Brain microvascular endothelial cell (primary cell): Measurements from ENCODE around the gene TENM3.

Experiments used
- DNase-seq: peaks from one replicate; pipeline ENCODE4 v3.0.0-alpha.2; 2020
- H3K27ac ChIP-seq: fragments of 250-450 bp; sonication (Bioruptor Pico); 2 replicates; pipeline ENCODE4 v1.5.1; 2020; ENCODE audit warnings: mild to moderate bottlenecking, moderate library complexity
- H3K27me3 ChIP-seq: fragments of 250-450 bp; sonication (Bioruptor Pico); replicated peaks from 2 replicates; pipeline ENCODE4 v1.5.1; 2020; ENCODE audit warnings: mild to moderate bottlenecking
- H3K36me3 ChIP-seq: fragments of 250-450 bp; sonication (Bioruptor Pico); replicated peaks from 2 replicates; pipeline ENCODE4 v1.5.1; 2020; ENCODE audit warnings: mild to moderate bottlenecking
- H3K4me3 ChIP-seq: 2 replicates; pipeline ENCODE4 v1.5.1; 2011; ENCODE audit warnings: low read depth, mild to moderate bottlenecking, control low read depth, low read length, moderate library complexity
- in situ Hi-C: cut with HindIII; loops from 2 replicates; pipeline ENCODE4 v1.10.0; 2017; ENCODE audit warnings: low sequenced_read_pairs, low pct_ligation_motif_present
- TF ChIP-seq, protein P1 (sequence below): IDR thresholded peaks from 2 replicates; pipeline ENCODE4 v1.5.1; 2011; ENCODE audit warnings: low read depth, mild to moderate bottlenecking, moderate library complexity, low read length, control low read depth, inconsistent platforms; ENCODE audit errors: missing control alignments

The TENM3 gene

DNA sequence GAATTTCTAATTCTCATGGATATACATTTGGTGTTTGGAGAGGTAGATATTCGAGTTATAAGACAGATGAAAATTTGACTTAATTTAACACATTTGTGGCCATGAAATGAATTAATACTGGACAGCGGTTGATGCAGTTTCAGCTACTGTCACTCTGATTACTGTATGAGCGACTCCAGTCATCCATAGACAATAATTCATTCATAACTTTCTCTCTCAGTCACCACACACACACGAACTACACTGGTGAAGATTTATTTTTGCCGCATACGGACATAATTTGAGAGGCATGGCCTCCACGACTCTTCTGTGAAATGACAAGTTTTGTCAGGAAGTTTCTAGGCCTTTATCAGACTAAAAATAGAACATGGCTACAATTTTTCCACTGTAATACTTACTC, 177.0 kb downstream of the TENM3 start:
- H3K27ac ChIP-seq = no peak overlapping the region
- no peaks in the 10 kb centered on the region for H3K27me3 ChIP-seq
- TF ChIP-seq, protein P1, sequence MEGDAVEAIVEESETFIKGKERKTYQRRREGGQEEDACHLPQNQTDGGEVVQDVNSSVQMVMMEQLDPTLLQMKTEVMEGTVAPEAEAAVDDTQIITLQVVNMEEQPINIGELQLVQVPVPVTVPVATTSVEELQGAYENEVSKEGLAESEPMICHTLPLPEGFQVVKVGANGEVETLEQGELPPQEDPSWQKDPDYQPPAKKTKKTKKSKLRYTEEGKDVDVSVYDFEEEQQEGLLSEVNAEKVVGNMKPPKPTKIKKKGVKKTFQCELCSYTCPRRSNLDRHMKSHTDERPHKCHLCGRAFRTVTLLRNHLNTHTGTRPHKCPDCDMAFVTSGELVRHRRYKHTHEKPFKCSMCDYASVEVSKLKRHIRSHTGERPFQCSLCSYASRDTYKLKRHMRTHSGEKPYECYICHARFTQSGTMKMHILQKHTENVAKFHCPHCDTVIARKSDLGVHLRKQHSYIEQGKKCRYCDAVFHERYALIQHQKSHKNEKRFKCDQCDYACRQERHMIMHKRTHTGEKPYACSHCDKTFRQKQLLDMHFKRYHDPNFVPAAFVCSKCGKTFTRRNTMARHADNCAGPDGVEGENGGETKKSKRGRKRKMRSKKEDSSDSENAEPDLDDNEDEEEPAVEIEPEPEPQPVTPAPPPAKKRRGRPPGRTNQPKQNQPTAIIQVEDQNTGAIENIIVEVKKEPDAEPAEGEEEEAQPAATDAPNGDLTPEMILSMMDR = no peak
- no peak for DNase-seq
- in situ Hi-C loops = no loop called here
- no peak overlapping the region for H3K4me3 ChIP-seq
- no peaks in the 10 kb centered on the region for H3K36me3 ChIP-seq

DNA sequence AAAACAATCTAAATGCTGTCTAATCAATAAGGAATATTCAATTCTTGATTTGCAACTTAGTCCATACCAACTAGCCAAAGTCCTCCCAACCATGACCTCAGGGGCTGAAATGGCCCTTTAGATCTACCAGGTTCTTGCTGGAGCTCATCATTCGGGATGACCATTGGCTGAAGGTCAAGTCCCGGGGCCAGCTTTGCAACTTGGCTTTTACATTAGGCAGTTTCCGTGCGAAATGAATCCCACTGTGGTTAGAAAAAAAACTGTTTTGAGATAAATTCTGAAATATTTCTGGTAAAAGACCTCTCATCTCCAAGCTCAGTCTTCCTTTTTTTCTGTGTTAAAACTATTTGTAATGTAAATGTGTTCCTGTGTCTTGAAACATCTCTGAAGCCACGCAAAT, 178.6 kb downstream of the TENM3 start:
- H3K27me3 ChIP-seq = no peaks in the 10 kb centered on the region
- in situ Hi-C loops = no loop called here
- no peak overlapping the region for H3K27ac ChIP-seq
- no peak for DNase-seq
- no peak overlapping the region for H3K4me3 ChIP-seq
- H3K36me3 ChIP-seq = no peaks in the 10 kb centered on the region
- TF ChIP-seq, protein P1 = no peak

DNA sequence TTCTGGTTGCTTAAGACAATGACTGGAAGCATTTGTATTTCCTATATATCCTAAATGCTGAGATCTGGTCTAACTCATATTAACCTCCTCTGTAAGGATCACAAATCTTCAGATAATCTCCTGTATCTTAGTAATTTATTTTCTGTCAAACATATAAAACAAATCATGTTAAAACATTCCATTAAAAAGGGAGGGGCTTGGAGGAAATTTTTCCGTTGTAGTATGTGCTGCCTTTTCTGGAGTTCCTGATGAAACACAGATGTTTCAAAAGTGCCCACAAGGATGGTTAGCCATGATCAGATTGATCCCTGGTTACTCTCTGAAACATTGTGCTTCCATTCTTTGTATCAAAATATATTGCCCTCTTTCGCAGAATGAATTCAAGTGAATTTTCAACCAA, 182.1 kb downstream of the TENM3 start:
- Histone ChIP-seq H3K27ac (no peak overlapping the region), H3K4me3 (no peak overlapping the region), H3K36me3 (no peaks in the 10 kb centered on the region), H3K27me3 (no peaks in the 10 kb centered on the region)
- in situ Hi-C loops = no loop called here
- DNase-seq = no peak
- TF ChIP-seq, protein P1 = no peak

DNA sequence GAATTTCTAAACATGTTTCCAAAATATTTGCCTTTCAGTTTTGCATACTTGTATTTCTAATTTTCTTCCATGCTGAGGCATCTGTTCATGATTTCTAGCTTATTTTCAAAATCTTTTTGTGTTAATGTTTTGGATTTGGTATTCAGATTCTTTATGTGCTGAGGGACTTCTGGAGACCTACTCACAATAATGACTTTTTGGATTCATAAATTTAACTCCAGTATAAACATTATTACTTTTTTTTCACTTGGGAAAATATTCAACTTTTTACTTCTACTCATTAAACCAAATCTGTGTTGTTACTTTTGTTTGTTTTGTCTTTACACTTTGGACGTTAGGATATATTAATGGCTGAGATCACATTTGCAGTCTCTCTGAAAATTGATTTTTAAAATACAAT, 183.7 kb downstream of the TENM3 start:
- Histone ChIP-seq H3K27ac (no peak overlapping the region), H3K27me3 (no peaks in the 10 kb centered on the region), H3K36me3 (no peaks in the 10 kb centered on the region), H3K4me3 (no peak overlapping the region)
- in situ Hi-C loops = no loop called here
- DNase-seq = no peak
- TF ChIP-seq, protein P1 = no peak

DNA sequence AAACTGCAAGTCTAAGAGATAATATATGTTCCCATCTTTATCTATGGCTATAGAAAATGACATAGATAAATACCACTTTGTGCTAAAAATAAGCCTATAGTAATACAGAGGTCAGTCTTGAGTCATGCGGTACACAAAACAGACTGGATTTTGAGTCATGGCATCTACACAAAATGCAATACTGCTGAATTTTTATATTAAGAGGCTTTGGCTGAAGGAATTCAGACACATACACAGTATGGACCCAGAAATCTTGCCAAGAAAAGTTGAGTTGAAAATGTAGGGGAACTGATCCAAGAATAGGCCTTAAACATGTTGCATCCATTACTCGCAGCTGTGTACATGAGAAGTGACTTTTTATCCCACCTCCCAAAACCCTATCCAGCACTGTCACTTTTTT, 184.4 kb downstream of the TENM3 start:
- Histone ChIP-seq H3K36me3 (no peaks in the 10 kb centered on the region), H3K27me3 (no peaks in the 10 kb centered on the region), H3K27ac (no peak overlapping the region), H3K4me3 (no peak overlapping the region)
- DNase-seq = peak; percentile 34
- in situ Hi-C loops = no loop called here
- TF ChIP-seq, protein P1 = no peak

DNA sequence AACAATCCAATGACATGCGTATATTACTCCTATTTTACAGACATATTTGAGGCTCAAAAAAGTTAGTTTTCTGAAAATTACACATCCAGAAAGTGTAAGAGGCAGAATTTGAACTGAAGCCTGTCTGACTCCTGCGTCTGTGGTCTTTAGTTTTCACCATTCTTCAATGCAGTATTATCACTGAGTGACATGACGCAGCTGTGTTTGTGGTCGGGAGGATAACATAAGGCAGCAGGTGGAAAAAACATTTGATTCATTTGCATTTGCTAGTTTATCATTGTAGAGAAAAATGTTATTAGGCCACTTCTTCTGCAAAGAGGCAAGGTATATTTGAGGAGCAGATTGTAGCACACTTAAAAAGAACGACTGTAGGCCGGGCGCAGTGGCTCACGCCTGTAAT, 186.7 kb downstream of the TENM3 start:
- no peak for DNase-seq
- H3K27ac ChIP-seq = no peak overlapping the region
- H3K36me3 ChIP-seq = no peaks in the 10 kb centered on the region
- in situ Hi-C loops = no loop called here
- TF ChIP-seq, protein P1 = no peak
- H3K27me3 ChIP-seq = no peaks in the 10 kb centered on the region
- H3K4me3 ChIP-seq = no peak overlapping the region
